ENCODE measurements around the gene FAAP100.

DNA sequence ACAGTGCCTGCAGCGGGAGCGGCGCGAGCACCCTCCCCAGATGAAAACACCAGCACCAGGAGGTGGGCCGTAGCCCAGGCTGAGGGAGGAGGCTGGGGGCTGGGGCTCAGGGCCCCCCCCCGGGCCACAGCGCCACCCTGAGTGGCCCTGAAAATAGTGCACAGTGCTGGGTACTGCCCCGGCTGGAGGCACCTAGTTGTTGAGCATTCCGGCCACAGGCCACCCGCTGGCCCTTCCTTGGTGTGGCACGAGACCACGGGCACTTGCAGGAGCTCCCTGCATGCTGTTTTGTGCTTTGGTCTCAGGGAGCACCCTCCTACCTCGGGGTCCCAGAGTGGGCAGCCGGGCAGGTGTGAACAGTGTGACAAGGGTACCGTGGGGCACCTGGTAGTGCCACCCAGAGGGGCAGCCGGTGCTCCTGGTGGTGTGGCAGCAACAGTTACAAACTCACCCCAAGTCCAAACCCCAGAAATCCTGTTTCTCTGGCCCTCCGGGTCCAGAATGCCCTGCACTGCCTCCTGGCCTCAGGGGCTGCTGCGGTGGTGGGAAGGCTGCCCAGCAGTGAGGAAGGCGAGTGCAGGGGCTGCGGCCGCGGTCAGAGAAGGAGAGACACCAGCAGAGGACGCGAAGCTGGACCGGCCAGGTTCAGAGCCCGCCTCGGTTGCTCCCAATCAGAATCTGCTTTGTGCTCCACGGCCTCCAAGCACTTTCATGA, 12.0 kb downstream of the FAAP100 start:
- no peak for TF ChIP-seq CTCF (IDR thresholded peaks at IDR 0.05)
- no peak for TF ChIP-seq EZH2 (IDR thresholded peaks at IDR 0.05; ENCODE audit: borderline replicate concordance, insufficient read depth, low read depth, low read length, poor library complexity, severe bottlenecking)

All from B cell (primary cell).